Heart right ventricle (tissue), 16 donors: ENCODE data around the gene TMBIM6. TPM values are rescaled to one million over a fixed set of nuclear protein-coding genes. Genes with fewer than 3 reads are reported as not detected.
A peak's percentile ranks its signal among the peaks of the same experiment; 100 is the strongest.

Experiments used
- ATAC-seq, 8 donors: fragments of 200-7000 bp; cut with Tn5 transposase; one replicate each; pipeline ENCODE4 v1.9.1; 2020; ENCODE audit warnings: mild to moderate bottlenecking in 8 of 8, moderate library complexity in 8 of 8, moderate number of reproducible peaks in 1 of 8
- DNase-seq, 2 donors: peaks; one replicate each; pipeline ENCODE4 v3.0.0-alpha.2; 2020
- H3K27ac ChIP-seq, 10 donors: fragments of 200-600 bp; sonication (generic) in 2 of 10; one replicate each; pipeline versions ENCODE4 v1.5.0 to v1.8.0; 2020 to 2022; ENCODE audit warnings: mild to moderate bottlenecking in 3 of 10
- H3K27me3 ChIP-seq, 7 donors: fragments of 200-600 bp; one replicate each; pipeline ENCODE4 v1.8.0; 2021 to 2022; ENCODE audit warnings: mild to moderate bottlenecking in 2 of 7
- H3K36me3 ChIP-seq, 9 donors: fragments of 200-600 bp; sonication (generic) in 1 of 9; one replicate each; pipeline versions ENCODE4 v1.5.0 to v1.8.0; 2020 to 2022; ENCODE audit warnings: mild to moderate bottlenecking in 2 of 9
- H3K4me1 ChIP-seq, 9 donors: fragments of 200-600 bp; sonication (generic) in 1 of 9; one replicate each; pipeline versions ENCODE4 v1.5.0 to v1.8.0; 2020 to 2022; ENCODE audit warnings: mild to moderate bottlenecking in 4 of 9
- H3K4me3 ChIP-seq, 10 donors: fragments of 200-600 bp; sonication (generic) in 2 of 10; one replicate each; pipeline versions ENCODE4 v1.5.0 to v1.8.0; 2020 to 2022; ENCODE audit warnings: mild to moderate bottlenecking in 7 of 10, moderate library complexity in 2 of 10
- H3K9me3 ChIP-seq, 11 donors: fragments of 200-600 bp in 10 of 11; sonication (generic) in 2 of 11; one replicate each; pipeline versions ENCODE4 v1.5.0 to v1.8.0; 2013 to 2022; ENCODE audit warnings: mild to moderate bottlenecking in 2 of 11, control low read depth in 1 of 11, moderate library complexity in 1 of 11
- CTCF ChIP-seq, 9 donors: fragments of 200-600 bp; sonication (generic) in 2 of 9; IDR thresholded peaks; one replicate each; pipeline versions ENCODE4 v1.5.0 to v1.8.0; 2021 to 2022; ENCODE audit warnings: antibody characterized with exemption in 9 of 9, mild to moderate bottlenecking in 5 of 9, moderate library complexity in 1 of 9
- WGBS, 2 donors: extraction: QIAGEN DNeasy Blood & Tissue Kit; methylation state at CpG; one replicate each; pipeline ENCODE4 v1.1.7; 2013; ENCODE audit warnings: inconsistent platforms in 1 of 2; 5-methylcytosine and 5-hydroxymethylcytosine counted together
- intact Hi-C, 10 donors: fragments of 100-400 bp; cut with DNase I; formaldehyde crosslinking; loops; one replicate each; pipeline versions ENCODE4 v1.11.1 to v1.14.2; 2022
- polyA plus RNA-seq, 2 donors: library from polyadenylated mRNA; stranded (reverse); fragments of 200-250 nt; gene quantifications; one replicate each; pipeline ENCODE4 v1.2.3, GENCODE V29; 2013
- total RNA-seq, 10 donors: library from RNA; stranded (reverse); fragmentation: NEBNext Ultra II Directional in 3 of 10; extraction: Animal tissue kit (Norgen Biotek cat#: 25700) in 3 of 10; gene quantifications; one replicate each; pipeline versions ENCODE4 v1.2.1 to v1.2.4, GENCODE V29; 2021 to 2023
- donor health status: Arrhythmogenic right ventricular cardiomyopathy.
- donor health status: ischemic (EF 13 %, LVEDD 7.1; RV severe dilation, severe dysfunction).
- donor health status: healthy with polysubstance abuse.
- donor health status: DM: no; HTN: yes; CAD: no.
- donor health status: DM: no; HTN: no; CAD: no.
- donor health status: ischemic (EF 25% LVEDD 6.9; RV normal size, moderate dysfunction).
- donor health status: ischemic (EF 25% LVEDD 5.7; RV mildly dilated, moderate dysfunction).
- donor health status: healthy.
- donor health status: DM: yes; HTN: yes; CAD: no.
- donor health status: Ischemic cardiomyopathy.
- donor health status: ischemic (EF 35%, LVEDD 5.7; RV mildly dilated, moderate dysfunction).
- donor health status: nonischemic (EF 11% LVEDD 7.7; RV severe dilation, severe dysfunction).
- donor health status: DM: yes; HTN: yes; CAD: no.
- donor health status: PGD.
- donor health status: ischemic (EF 29% LVEDD 5.4; RV normal size, mild dysfunction).
- donor health status: nonischemic (EF 23%, LVEDD 6.1; RV moderate dilation, normal function).

The TMBIM6 gene
- total and polyA plus RNA-seq, 12 donors, result 110 to 322 (median 202) TPM

- peaks cover 0 to 9% (median 0%) of the 10 kb centered on the region in 9 donors for H3K36me3 ChIP-seq
- peak overlapping the region in 2 of 10 donors; percentile 5 to 81 for H3K27ac ChIP-seq
- no peaks in the 10 kb centered on the region for H3K9me3 ChIP-seq
- intact Hi-C loops, result no loop called here
- peaks cover 13 to 88% (median 53%) of the 10 kb centered on the region in 9 donors for H3K4me1 ChIP-seq
- H3K27me3 ChIP-seq, result no peaks in the 10 kb centered on the region
- DNase-seq (no peak), ATAC-seq (no peak)
- TF ChIP-seq CTCF (IDR thresholded peaks at IDR 0.05), result no peak
- no peak overlapping the region for H3K4me3 ChIP-seq
These were observed 44.6 kb upstream of the TMBIM6 start for GRCh38 chr12:49696723-49697122.

GRCh38 chr12:49697808-49698207 lies 43.5 kb upstream of the TMBIM6 start:
- intact Hi-C loops, result no loop called here
- peaks cover 13 to 92% (median 64%) of the 10 kb centered on the region in 9 donors for H3K4me1 ChIP-seq
- H3K4me3 ChIP-seq, result no peak overlapping the region
- peak overlapping the region in 7 of 10 donors; percentile 67 to 81 (median 76) for H3K27ac ChIP-seq
- ATAC-seq, result no peak
- no peak for TF ChIP-seq CTCF (IDR thresholded peaks at IDR 0.05)
- no peak for DNase-seq
- no peaks in the 10 kb centered on the region for H3K27me3 ChIP-seq
- H3K9me3 ChIP-seq, result no peaks in the 10 kb centered on the region
- 69 to 79% methylated on average over 4 of the region's 4 CpGs for WGBS, 2 donors
- H3K36me3 ChIP-seq, result peaks cover 0 to 9% (median 0%) of the 10 kb centered on the region in 9 donors

GRCh38 chr12:49698619-49699545 lies 42.5 kb upstream of the TMBIM6 start:
- Histone ChIP-seq H3K4me3 (peak overlapping the region in 8 of 10 donors; percentile 1 to 27 (median 10)), H3K9me3 (no peaks in the 10 kb centered on the region), H3K4me1 (peaks cover 16 to 95% (median 73%) of the 10 kb centered on the region in 9 donors), H3K36me3 (peaks cover 0 to 9% (median 0%) of the 10 kb centered on the region in 9 donors), H3K27ac (peak overlapping the region; percentile 20 to 81 (median 71)), H3K27me3 (no peaks in the 10 kb centered on the region)
- TF ChIP-seq CTCF (IDR thresholded peaks at IDR 0.05), result no peak
- ATAC-seq, result peak; percentile 67 to 82 (median 77)
- DNase-seq, result peak; percentile 33 to 61
- WGBS, 2 donors, result 10 to 11% methylated on average over 8 of the region's 8 CpGs
- intact Hi-C loops, result no loop called here

GRCh38 chr12:49702009-49702408 lies 39.3 kb upstream of the TMBIM6 start:
- H3K4me1 ChIP-seq, result peaks cover 21 to 90% (median 74%) of the 10 kb centered on the region in 9 donors
- no peak for ATAC-seq
- WGBS, 2 donors, result 96 to 98% methylated on average over 3 of the region's 3 CpGs

More at GRCh38 chr12:49702009-49702408, 39.3 kb upstream of the TMBIM6 start:
- Histone ChIP-seq H3K27ac (peak overlapping the region in 6 of 10 donors; percentile 2 to 99 (median 69)), H3K9me3 (no peaks in the 10 kb centered on the region), H3K4me3 (no peak overlapping the region), H3K36me3 (peaks cover 0 to 9% (median 0%) of the 10 kb centered on the region in 9 donors), H3K27me3 (no peaks in the 10 kb centered on the region)
- no peak for TF ChIP-seq CTCF (IDR thresholded peaks at IDR 0.05)
- DNase-seq, result no peak
- intact Hi-C loops, result loop anchor here in 1 of 10 donors (5.0 kb wide), 1 partner anchor 40 kb away; no protein-coding TSS in a partner anchor
